Body of pancreas (tissue), 4 donors: ENCODE results near the gene TXNL4B.

Source experiments
- POLR2A ChIP-seq, 3 donors: fragments of 450-650 bp; IDR thresholded peaks; one replicate each; pipeline ENCODE4 v1.6.1; 2016; ENCODE audit warnings: antibody characterized with exemption in 3 of 3, mild to moderate bottlenecking in 2 of 3
- TF ChIP-seq, protein P1 (sequence below), 7 experiments: fragments of 450-650 bp in 4 of 7; fragments of 200-600 bp in 3 of 7; sonication (generic) in 3 of 7; IDR thresholded peaks; one replicate each; pipeline ENCODE4 v1.5.1; 2016 to 2019; ENCODE audit warnings: antibody characterized with exemption in 7 of 7

DNA sequence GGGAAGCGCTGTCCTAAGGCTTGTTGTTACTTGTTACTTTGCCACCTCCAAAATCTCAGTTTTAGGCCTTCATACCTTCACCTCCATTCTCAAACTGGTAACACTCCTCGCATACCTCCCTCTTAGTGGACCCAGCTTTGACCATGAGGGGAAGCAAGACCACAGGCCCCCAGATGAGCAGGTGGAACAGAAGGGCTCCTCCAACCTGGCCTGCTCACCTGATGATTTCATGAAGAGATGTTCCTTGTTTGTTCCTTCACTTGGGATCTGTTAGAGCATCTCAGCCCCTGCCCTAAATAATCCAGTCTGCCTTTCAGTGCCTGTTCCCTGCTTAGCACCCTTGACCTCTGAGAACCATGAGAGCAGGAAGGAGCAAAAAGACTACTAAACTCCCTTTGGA, 28.9 kb upstream of the TXNL4B start:
- TF ChIP-seq, protein P1, sequence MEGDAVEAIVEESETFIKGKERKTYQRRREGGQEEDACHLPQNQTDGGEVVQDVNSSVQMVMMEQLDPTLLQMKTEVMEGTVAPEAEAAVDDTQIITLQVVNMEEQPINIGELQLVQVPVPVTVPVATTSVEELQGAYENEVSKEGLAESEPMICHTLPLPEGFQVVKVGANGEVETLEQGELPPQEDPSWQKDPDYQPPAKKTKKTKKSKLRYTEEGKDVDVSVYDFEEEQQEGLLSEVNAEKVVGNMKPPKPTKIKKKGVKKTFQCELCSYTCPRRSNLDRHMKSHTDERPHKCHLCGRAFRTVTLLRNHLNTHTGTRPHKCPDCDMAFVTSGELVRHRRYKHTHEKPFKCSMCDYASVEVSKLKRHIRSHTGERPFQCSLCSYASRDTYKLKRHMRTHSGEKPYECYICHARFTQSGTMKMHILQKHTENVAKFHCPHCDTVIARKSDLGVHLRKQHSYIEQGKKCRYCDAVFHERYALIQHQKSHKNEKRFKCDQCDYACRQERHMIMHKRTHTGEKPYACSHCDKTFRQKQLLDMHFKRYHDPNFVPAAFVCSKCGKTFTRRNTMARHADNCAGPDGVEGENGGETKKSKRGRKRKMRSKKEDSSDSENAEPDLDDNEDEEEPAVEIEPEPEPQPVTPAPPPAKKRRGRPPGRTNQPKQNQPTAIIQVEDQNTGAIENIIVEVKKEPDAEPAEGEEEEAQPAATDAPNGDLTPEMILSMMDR (IDR thresholded peaks at IDR 0.05): no peak
- TF ChIP-seq POLR2A (IDR thresholded peaks at IDR 0.05): no peak
